ENCODE measurements around the gene ANKRD13A. TPM values are rescaled to one million over a fixed set of nuclear protein-coding genes. Genes with fewer than 3 reads are reported as not detected.
"Not testable (repeated sequence)": the region's sequence is repeated elsewhere in the genome, so short reads cannot be mapped to it uniquely, and the experiment has no call there.

The ANKRD13A gene
- total RNA-seq, 1 experiment from 2014 or later, result 118 TPM

DNA sequence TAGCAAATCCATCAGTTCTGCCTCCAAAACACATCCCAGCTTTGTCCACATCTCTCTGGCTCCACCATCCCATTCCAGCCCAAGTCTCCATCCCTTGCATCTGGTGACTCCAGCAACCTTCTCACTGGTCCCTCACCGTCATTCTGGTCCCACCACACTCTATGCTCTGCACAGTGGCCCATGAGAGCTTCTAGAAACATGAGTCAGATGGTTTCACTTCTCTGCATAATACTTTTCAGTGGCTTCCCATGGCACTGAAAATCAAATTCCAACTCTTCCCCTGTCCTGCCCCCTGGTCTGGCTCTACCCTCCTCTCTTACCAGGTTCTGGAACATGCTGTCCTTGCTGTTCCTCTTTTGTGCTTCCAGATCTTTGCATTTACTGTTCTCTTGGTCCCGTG, 66.3 kb downstream of the ANKRD13A start:
- H3K4me1 ChIP-seq (ENCODE audit: insufficient read depth, low read length), result 0 out of 2 replicates have a peak, but pooled peaks cover 1% of the 10 kb centered on the region
- no TSS peak for BruUV-seq (replicated peaks)
- intact Hi-C loops (cut with micrococcal nuclease), result no loop called here
- no peaks in the 10 kb centered on the region for H3K27me3 ChIP-seq (ENCODE audit: low read length)
- no peaks in the 10 kb centered on the region for H3K79me2 ChIP-seq (ENCODE audit: low read length)
- no peaks in the 10 kb centered on the region for H3K36me3 ChIP-seq (ENCODE audit: low read depth, low read length)
- no peaks in the 10 kb centered on the region for H3F3A ChIP-seq (ENCODE audit: low read length, unreplicated experiment)
- H3K9me3 ChIP-seq (ENCODE audit: low read length), result no peaks in the 10 kb centered on the region
- no peak overlapping the region for H3K27ac ChIP-seq (ENCODE audit: low read length)
- H3K9ac ChIP-seq (ENCODE audit: low read length), result no peak overlapping the region
- no peak overlapping the region for H3K4me3 ChIP-seq (ENCODE audit: low read length)
- no peaks in the 10 kb centered on the region for H3K9me2 ChIP-seq (replicated peaks; ENCODE audit: low read length)
- no peak overlapping the region for H3K4me2 ChIP-seq (ENCODE audit: low read length)
- ATAC-seq (no peak), DNase-seq (no peak)
- POLR2A ChIA-PET (ENCODE audit: unreplicated experiment), result no interaction called here
- TF ChIP-seq EZH2phosphoT487 (IDR thresholded peaks at IDR 0.05; ENCODE audit: borderline replicate concordance, low read length), result no peak
- TF ChIP-seq EZH2 (IDR thresholded peaks at IDR 0.05; ENCODE audit: low read length, unreplicated experiment), result no peak
- TF ChIP-seq, protein P1, sequence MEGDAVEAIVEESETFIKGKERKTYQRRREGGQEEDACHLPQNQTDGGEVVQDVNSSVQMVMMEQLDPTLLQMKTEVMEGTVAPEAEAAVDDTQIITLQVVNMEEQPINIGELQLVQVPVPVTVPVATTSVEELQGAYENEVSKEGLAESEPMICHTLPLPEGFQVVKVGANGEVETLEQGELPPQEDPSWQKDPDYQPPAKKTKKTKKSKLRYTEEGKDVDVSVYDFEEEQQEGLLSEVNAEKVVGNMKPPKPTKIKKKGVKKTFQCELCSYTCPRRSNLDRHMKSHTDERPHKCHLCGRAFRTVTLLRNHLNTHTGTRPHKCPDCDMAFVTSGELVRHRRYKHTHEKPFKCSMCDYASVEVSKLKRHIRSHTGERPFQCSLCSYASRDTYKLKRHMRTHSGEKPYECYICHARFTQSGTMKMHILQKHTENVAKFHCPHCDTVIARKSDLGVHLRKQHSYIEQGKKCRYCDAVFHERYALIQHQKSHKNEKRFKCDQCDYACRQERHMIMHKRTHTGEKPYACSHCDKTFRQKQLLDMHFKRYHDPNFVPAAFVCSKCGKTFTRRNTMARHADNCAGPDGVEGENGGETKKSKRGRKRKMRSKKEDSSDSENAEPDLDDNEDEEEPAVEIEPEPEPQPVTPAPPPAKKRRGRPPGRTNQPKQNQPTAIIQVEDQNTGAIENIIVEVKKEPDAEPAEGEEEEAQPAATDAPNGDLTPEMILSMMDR (conservative IDR thresholded peaks at IDR 0.05; ENCODE audit: low read depth, low read length), result no peak
- H4K20me1 ChIP-seq (ENCODE audit: low read length), result no peaks in the 10 kb centered on the region
- no peak overlapping the region for H2AFZ ChIP-seq (ENCODE audit: low read length)
- CTCF ChIA-PET, result no interaction called here

DNA sequence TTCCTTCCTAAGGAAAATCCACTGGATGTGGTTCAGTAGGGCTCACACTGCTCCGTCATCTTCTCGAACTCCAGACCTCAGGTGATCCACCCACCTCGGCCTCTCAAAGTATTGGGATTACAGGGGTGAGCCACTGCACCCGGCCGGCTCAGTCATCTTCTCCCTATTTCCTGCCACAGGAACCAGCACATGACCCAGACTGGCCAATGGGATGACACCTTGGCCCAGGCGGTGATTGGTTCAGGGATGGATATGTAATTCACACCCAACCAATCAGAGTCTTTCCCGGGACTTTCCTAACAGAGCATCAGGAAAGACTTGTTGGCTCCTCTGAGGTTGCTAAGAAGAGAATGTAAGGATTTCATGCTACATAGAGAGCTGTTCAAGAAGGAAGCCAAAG, 68.3 kb downstream of the ANKRD13A start:
- no peak overlapping the region for H2AFZ ChIP-seq (ENCODE audit: low read length)

DNA sequence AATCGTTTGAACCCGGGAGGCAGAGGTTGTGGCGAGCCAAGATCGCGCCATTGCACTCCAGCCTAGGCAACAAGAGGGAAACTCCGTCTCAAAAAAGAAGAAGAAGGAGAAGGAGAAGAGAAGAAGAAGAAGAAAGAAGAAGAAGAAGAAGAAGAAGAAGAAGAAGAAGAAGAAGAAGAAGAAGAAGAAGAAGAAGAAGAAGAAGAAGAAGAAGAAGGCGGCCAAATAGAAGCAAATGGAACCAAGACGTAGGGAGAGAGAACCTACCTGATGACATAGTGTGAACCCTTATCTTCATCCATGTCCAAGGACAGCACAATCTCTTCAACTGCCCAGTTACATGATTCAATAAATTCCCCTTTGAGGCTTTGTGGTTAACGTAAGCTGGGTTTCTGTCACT, 68.9 kb downstream of the ANKRD13A start:
- ATAC-seq; CTCF ChIA-PET; H3K27ac ChIP-seq (ENCODE audit: low read length); H4K20me1 ChIP-seq (ENCODE audit: low read length); H3K9me3 ChIP-seq (ENCODE audit: low read length); H3K9ac ChIP-seq (ENCODE audit: low read length); H3K36me3 ChIP-seq (ENCODE audit: low read depth, low read length); DNase-seq; intact Hi-C loops (cut with micrococcal nuclease); H3K4me3 ChIP-seq (ENCODE audit: low read length); H2AFZ ChIP-seq (ENCODE audit: low read length); POLR2A ChIA-PET (ENCODE audit: unreplicated experiment); BruUV-seq (replicated peaks); H3K27me3 ChIP-seq (ENCODE audit: low read length); H3K9me2 ChIP-seq (replicated peaks; ENCODE audit: low read length); H3K4me2 ChIP-seq (ENCODE audit: low read length); H3K79me2 ChIP-seq (ENCODE audit: low read length); H3F3A ChIP-seq (ENCODE audit: low read length, unreplicated experiment); H3K4me1 ChIP-seq (ENCODE audit: insufficient read depth, low read length): not testable (repeated sequence)

More for the DNA sequence above, 68.3 kb downstream of the ANKRD13A start:
- Histone ChIP-seq H3K4me3 (ENCODE audit: low read length) (no peak overlapping the region), H3K9ac (ENCODE audit: low read length) (no peak overlapping the region), H3K27ac (ENCODE audit: low read length) (no peak overlapping the region), H3K9me3 (ENCODE audit: low read length) (no peaks in the 10 kb centered on the region), H3K9me2 (replicated peaks; ENCODE audit: low read length) (no peaks in the 10 kb centered on the region), H3K4me2 (ENCODE audit: low read length) (no peak overlapping the region), H3K79me2 (ENCODE audit: low read length) (no peaks in the 10 kb centered on the region), H3K27me3 (ENCODE audit: low read length) (no peaks in the 10 kb centered on the region), H3K4me1 (ENCODE audit: insufficient read depth, low read length) (no peaks in the 10 kb centered on the region), H3K36me3 (ENCODE audit: low read depth, low read length) (no peaks in the 10 kb centered on the region), H4K20me1 (ENCODE audit: low read length) (no peaks in the 10 kb centered on the region), H3F3A (ENCODE audit: low read length, unreplicated experiment) (no peaks in the 10 kb centered on the region)
- TF ChIP-seq EZH2 (IDR thresholded peaks at IDR 0.05; ENCODE audit: low read length, unreplicated experiment) (no peak), EZH2phosphoT487 (IDR thresholded peaks at IDR 0.05; ENCODE audit: borderline replicate concordance, low read length) (no peak)
- TF ChIP-seq, protein P1 (conservative IDR thresholded peaks at IDR 0.05; ENCODE audit: low read depth, low read length), result no peak
- ATAC-seq (no peak), DNase-seq (no peak)
- no TSS peak for BruUV-seq (replicated peaks)
- ChIA-PET CTCF (no interaction called here), POLR2A (ENCODE audit: unreplicated experiment) (no interaction called here)
- intact Hi-C loops (cut with micrococcal nuclease), result no loop called here
